DMS153 treated with DMSO at 0.1 percent for 48 hours (cell line): ENCODE measurements around the gene ADORA2B.

Source experiments
- DNase-seq: peaks from one replicate; lab custom pipeline; 2025; ENCODE audit not compliant: unreplicated experiment; lab: John Stamatoyannopoulos, UW

ADORA2B gene

DNA sequence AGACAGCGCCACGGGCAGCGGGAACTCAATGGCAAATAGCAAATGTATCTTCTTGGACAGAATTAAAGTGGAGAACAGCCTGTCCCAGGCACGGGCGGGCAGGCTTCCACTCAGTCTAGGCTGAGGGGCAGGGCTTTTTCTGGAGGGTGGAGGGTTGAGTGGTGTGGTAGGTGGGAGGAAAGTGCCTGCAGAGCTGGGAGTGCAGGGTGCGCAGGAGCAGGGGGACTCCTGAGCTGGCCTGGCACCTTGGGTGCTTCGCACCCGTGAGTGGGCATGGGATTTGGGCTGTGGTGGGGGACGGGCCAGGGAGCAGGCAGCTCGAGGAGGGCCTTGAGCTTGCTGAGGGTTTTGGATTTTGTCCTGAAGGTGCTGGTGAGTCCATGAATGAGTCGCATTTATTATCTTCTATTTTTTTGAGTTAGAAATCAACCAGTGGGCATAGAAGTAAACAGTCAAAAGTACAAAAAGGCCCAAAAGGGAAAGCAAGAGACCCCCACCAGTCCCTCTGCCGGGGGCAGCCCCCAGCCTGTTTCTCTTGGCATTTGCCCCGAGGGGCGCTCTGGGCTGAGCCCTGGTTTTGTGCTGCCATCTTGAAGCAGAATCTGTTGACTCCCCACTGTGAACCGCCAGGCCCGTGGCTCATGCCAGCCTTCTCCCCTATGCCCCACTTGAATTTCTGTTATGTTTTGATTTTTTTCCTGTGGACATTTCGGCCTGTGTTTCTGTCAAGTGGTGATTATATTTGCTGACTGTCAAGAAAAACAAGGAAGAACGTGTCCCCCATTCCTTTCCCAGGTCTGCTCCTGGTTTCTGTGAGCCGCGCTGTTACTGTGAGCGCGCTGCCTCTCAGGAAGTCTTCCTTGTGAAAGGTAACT is 8.2 kb downstream of the ADORA2B start:
- DNase-seq, result no peak

DNA sequence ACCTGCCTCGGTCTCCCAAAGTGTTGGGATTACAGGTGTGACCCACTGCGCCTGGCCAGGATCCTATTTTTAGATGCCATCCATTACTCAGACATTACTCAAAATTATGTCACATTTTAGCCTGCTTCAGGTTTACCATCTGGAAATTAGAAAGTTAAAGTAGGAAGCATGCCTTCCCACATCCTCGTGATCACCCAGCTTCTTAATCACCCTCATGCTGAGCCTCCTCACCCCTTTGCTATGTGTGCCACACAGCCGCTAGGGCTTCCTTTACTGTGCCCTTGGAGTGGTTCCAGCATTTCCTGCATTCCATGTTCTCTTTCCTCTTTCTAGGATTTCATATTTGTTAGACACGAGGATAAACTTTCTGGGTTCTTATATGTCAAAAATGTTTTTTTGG is 9.3 kb downstream of the ADORA2B start:
- DNase-seq, result no peak

DNA sequence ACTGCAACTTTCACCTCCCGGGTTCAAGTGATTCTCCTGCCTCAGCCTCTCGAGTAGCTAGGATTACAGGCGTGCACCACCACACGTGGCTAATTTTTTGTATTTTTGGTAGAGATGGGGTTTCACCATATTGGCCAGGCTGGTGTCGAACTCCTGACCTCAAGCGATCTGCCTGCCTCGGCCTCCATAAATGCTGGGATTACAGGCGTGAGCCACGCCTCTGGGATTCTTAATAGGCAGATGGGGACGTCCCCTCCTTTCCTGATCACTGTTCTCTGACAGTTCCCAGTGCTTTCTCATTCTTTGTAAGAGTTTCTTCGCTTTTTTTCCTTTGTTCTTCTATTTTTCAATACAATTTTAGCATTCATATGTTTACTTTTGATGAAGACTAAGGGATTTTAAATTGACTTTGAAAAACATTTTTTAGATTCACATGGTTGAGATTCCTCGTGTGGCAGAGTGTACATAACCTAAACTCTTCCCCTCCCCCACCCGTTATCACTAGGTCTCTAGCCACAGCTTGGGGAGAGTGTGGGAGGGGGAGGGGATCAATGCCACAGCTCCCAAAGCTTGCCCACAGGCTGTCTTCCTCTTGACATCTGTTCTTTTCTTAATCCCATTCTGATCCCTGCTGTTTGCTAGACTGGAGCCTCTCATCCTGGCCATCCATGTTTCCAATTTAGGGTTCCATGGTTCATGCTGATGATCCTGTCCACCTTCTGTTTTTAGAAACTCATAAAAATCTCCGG is 11.0 kb downstream of the ADORA2B start:
- DNase-seq, result no peak

DNA sequence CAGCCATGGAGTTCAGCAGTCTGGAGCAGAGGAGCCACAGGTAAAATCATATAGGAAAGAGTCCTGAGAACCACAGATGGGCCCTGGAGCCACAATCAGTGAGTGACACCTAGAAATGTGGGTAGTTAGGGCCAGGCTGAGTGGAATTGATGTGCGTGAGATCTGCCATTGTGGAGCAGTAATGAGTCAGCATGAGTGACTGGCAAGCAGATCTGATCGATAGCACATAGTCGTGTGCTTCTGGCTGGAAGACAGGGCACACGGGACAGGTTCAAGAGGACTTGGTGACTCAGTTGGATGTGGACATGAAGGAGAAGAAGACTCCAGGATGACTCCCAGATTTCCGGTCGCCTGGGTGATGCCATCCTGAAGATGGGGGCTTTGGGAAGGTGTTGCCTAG is 12.3 kb downstream of the ADORA2B start:
- DNase-seq, result no peak

DNA sequence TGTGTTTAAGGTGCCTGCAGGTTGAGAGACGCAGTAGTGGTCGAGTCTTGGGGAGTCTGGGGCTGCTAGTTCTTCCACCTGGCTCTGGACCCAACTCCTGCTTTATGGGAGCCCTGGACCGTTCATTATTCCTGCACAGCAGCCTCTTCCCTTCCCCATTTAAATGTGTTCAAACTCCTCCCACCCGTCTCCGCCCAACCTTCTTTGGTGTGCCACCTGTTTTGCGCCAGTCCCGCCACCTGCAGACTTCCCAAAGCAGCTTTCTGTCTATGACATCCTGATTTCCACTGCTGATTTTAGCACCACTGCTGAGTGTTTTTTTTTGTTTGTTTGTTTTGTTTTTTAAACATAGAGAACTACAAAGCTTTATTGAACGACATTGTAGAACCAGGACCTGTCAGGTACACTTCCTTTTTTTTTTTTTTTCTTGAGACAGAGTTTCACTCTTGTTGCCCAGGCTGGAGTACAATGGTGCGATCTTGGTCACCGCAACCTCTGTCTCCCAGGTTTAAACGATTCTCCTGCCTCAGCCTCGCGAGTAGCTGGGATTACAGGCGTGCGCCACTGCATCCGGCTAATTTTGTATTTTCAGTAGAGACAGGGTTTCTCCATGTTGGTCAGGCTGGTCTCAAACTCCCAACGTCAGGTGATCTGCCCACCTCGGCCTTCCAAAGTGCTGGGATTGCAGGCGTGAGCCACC is 12.8 kb downstream of the ADORA2B start:
- no peak for DNase-seq

DNA sequence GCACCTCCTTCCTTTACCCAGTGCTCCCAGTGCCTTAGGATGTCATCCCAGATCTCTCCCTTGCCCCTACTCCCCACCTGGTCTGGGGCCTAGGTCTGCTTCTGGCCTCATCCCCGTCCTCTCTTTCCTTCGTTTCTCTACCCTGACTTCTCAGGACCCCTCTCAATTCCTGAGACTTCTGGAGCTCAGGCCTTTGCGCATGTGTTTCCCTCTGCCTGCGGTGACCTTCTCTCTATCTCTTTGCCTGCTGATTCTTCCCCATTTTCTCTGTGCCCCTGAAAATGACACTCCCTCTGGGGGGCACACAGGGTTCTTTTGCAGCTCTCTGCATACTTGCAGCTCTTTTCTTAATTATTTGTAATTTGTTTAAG is 13.5 kb downstream of the ADORA2B start:
- no peak for DNase-seq

DNA sequence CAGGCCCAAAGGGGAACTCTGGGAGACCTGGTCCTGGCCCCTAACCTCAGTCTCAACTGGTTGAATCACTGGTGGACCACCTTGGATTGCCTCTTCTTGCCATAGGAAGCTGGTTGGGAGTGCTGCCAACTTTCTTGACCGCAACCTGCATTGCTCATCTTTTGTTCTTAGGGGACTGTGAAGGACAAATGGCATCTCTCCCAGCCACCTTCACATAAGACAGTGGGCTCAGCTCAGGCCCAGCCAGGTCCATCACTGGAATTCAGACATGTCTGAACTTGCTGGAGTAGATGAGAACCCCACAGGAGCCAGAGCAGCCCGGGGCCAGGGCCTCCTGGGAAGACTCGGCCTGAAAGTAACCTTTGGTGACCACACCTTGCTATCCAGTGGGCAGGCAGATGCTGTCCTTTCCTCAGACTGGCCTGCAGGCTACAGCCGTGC is 18.8 kb downstream of the ADORA2B start:
- no peak for DNase-seq

DNA sequence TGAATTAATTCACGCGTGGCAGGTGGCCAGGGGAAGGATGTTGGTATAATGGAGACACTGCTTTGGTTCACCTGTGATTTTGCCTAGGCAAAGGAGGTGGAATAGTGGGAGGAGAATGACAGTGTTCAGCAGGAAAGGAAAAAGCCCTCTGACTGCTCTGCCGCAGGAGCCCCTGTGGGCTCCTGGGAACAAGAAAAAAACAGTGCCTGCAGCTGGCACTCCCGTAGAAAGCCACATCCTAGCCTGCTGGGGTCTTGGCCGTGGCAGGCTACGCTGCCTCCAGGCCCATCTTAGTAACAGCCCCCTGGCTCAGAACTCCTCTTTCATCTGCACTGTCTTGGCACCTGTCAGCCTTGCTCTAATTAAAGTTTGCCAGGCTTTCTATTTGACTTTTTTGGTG is 20.6 kb downstream of the ADORA2B start:
- DNase-seq, result no peak

DNA sequence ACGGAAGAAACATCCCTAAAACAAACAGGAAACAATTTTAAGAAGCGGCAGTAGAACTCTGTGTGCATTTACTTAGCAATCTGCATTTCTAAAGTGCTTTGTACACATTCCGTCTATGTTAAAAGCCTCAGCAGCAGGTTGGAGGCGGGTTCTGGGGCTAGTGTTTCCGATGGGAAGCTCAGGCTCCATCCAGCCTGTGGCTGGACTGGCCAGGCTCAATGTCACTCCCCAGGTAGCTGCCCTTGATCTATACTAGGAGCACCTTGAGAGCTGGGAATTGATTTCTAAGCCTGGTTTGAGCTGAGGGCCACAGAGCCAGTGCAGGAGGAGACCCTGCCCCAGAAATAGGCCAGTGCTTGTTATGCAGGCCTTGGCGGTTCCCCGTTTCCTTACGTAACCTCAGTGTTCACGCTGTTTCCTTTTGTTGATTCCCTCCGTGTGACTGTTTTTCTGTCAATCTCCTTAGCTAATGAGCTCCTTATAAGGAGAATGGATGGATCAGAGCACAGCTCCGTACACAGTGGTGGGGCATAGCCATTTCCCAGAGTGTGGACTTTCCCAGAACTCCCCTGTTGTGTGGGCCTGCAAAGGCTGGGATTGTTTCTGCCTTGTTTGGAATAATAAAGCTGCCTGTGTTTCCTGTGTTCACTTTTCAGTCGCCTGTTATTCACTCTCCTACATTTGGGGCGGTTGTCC is 21.4 kb downstream of the ADORA2B start:
- peak; percentile 6 for DNase-seq

DNA sequence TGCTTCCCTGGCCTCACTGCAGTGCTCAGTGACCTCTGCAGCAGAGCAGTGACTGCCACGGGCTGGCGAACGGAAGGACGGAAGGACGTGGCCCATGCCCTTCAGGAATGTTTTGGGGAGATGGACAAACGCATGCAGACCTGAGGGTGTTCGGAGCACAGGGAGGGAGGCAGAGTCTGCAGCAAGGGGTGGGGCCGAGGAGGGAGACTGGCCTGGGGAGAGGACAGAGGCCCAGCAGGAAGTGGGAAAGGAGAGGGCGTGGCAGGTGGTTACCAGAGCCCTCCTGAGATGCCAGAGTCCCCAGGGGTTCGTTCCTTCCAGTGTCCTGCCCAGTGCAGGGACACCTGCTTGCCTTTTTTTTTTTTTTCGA is 21.9 kb downstream of the ADORA2B start:
- no peak for DNase-seq

DNA sequence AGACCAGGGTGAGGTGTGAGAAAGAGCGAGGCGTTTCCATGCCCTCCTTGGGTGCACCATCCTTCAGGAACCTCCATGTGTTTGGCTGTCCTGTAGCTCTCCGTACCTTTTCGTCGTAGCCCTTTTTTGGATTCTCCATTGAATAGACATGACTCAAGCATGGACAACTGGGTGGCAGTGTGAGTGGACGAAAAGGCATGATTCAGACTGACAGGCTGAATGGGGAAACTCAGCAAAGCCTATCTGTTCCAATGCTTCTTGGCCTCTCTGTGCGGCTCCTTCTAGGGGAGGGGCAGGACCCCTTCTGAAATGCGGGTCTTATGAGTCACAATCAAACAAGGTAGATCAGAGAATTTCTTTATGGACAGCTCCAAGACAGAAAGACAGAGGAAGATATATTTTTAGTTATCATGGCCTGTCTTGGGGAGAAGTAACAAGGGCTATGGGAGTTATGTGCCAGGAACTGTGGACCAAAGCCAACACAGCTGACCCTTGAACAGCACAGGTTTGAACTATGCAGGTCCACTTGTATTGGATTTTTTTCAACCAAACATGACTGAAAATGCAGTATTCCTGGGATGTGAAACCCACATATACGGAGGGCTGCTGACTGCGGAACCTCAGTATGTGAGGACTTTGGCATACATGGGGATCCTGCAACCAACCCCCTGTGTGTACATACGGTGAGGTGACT is 22.9 kb downstream of the ADORA2B start:
- DNase-seq, result no peak

DNA sequence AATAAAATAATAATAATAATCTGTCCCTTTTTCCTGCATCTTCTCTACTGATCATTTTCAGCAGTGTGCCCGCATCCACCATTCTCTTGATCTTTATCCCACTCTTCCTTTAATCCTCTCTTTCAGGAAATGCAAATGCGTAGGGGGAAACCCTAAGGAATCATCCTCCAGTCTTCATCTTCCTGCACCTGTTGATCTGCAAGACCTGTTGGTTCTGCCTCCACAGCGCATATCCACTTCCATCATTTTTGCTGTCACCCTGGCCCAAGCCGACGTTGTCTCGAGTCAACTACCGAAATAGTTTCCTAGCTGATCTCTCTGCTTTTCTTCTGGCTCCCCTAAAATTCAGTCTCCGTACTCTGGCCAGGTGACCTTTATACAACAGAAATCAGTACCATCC is 24.5 kb downstream of the ADORA2B start:
- DNase-seq, result no peak

DNA sequence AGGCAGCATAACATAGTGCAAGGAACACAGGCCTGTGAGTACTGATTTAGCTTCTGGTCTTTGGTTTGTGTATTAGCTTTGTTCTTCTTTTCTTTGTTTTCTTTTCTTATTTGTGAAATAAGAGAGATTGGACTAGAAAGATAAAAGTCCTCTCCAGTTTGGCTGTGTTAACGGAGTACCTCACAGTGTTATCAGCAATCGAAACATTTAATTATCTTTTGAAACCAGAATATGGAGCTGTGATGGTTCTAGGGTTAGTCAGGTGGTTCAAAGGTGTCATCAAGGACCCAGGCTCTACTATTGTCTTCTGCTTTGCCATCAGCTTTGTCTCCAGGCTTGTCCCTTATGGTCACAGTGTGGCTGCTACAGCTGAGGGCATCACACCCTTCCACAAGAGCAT is 25.6 kb downstream of the ADORA2B start:
- DNase-seq, result no peak

DNA sequence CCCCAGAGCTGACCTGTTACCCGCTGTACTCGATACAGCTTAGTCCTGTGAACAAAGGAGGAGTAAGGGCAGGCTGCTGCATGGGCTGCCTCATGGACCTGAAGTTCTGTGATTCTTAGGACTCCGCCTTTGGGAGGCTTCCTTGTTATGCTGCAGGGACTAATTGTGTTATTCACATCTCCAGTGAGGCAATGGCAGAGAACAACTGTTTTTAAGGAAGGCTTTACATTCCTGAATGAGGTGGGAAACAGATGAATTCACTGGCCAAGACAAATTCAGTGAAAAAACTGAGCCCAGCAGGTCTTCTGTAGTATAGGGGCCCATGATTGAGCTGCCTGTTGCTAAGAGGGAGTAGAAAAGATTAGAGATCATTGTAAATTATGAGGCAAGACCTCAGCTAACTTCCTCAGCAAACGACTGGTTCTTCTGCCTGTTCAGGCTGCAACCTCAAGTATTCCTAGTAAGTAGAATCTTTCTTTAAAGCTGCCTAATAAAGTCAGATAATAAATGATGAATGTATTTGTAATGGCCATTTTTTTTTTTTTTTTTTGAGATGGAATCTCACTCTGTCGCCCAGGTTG is 26.3 kb downstream of the ADORA2B start:
- DNase-seq, result no peak

DNA sequence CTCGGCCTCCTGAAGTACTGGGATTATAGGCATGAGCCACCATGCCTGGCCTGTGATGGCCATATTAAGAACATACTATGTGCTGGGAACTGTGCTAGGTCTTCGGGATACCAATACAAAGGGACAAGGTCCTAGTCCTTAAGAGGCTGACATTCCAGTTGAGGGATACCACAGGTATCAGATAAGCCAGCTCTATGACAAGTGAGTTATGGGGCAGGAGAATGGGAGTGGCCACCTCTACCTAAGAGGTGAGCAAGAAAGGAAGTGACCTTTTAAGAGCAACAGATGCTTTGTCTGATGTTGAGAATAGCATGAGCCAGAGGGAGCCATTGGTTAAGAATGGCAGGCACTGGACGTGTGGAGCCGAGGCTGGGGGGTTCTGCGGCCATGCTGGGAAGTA is 27.0 kb downstream of the ADORA2B start:
- no peak for DNase-seq

DNA sequence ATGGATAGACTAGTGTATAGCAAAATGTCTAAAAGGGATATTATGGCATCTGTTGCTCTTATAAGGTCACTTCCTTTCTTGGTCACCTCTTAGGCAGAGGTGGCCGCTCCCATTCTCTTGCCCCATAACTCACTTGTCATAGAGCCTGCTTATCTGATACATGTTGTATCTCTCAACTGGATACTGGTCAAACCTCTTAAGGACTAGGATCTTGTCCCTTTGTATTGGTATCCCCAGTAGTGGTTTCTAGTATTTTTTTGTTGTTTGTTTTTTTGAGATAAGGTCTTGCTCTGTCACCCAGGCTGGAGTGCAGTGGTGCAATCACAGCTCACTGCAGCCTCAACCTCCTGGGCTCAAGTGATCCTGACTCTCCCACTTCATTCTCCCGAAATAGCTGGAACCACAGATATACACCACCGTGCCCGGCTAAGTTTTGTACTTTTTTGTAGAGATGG is 27.6 kb downstream of the ADORA2B start:
- no peak for DNase-seq

DNA sequence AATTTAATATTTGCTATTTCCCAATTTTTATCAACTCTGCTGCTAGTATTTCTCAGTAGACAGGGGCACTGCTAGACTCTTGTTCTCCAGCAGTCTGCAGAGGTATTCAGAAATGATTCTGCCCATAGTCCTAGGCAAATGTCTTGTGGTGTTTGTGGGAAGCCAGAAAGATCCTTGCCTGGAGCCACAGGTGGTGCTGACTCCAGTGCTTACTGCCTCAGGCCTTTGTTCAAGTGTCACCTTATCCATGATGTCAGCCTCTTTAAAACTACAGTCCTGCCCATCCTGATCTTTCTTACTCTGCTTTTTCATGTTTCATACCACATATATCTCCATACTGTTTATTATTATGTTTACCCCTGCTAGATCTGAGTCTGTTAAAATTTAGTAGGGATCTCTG is 28.1 kb downstream of the ADORA2B start:
- no peak for DNase-seq

DNA sequence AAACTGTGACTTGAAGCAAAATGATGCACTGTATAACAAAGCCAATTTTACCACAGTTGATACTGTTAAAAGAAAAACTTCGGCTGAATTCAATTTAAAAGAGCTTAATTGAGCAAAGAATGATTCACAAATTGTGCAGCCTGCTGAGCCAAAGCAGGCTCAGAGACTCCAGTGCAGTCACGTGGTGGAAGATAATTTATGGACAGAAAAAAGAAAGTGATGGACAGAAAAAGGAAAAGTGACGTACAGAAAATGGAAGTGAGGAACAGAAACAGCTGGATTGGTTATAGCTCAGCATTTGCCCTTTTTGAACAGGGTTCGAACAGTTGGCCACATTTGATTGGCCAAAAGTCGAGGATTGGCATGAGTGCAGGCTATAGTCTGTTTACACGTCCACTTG is 28.9 kb downstream of the ADORA2B start:
- no peak for DNase-seq

DNA sequence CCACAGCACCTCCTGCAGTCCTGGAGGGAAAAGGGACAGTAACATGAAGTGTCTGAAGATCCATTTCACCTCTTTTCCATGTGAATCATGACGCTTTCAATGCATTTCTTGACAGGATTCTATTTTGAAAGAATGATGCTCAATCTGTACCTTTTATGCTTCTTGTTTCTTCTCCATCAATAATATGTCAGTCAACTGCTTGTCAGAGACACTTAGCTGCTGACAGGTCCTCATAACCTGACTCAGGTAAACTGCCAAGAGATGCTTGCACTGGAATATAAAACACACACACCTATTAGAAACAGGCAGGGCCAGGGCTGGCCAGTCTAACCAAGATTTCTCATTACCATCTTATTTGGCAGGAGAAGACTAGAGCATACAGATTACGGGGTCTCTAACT is 33.0 kb downstream of the ADORA2B start:
- DNase-seq, result no peak

DNA sequence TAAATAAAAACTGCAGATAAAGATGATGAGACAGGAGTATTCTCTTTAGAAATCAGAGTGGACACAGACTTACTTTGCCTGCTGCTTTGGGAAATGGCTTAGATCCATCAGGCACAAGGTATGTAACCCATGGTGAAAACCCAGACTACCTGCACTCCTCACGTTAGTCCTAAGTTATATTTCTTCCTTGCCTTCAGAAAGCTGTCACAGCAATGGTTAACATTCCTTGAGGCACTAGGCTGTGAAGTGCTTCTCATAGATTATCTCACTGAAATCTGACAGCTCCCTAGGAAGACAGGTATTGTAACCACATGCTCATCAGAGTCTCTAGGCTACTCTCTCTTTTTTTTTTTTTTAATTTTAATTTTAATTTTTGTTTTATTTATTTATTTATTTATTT is 33.7 kb downstream of the ADORA2B start:
- DNase-seq, result no peak
